Muscle of leg (tissue), 11 donors: ENCODE measurements around the gene ADAM11. TPM values are rescaled to one million over a fixed set of nuclear protein-coding genes. Genes with fewer than 3 reads are reported as not detected.
A peak's percentile ranks its signal among the peaks of the same experiment; 100 is the strongest.

ENCODE experiments used
- DNase-seq: peaks from one replicate; pipeline ENCODE4 v3.0.0; 2013
- H3K27ac ChIP-seq: one replicate; pipeline ENCODE4 v1.5.1; 2013; ENCODE audit warnings: mild to moderate bottlenecking, low read length, control low read depth
- H3K27me3 ChIP-seq: one replicate; pipeline ENCODE4 v1.6.1; 2013; ENCODE audit warnings: low read length; ENCODE audit not compliant: control insufficient read depth, insufficient read depth
- H3K36me3 ChIP-seq: one replicate; pipeline ENCODE4 v1.6.1; 2013; ENCODE audit warnings: low read length; ENCODE audit not compliant: control insufficient read depth, insufficient read depth
- H3K4me1 ChIP-seq: one replicate; pipeline ENCODE4 v1.6.1; 2013; ENCODE audit warnings: low read length; ENCODE audit not compliant: control insufficient read depth, insufficient read depth
- H3K4me3 ChIP-seq: one replicate; pipeline ENCODE4 v1.5.1; 2013; ENCODE audit warnings: low read length, control low read depth
- H3K9me3 ChIP-seq: replicated peaks from 2 replicates; pipeline ENCODE4 v1.6.1; 2013; ENCODE audit warnings: low read depth, low read length; ENCODE audit not compliant: control insufficient read depth
- WGBS: methylation state at CpG from one replicate; pipeline ENCODE4 v1.1.5; 2013; ENCODE audit warnings: missing lambda C conversion rate; ENCODE audit not compliant: insufficient coverage; 5-methylcytosine and 5-hydroxymethylcytosine counted together
- polyA plus RNA-seq, 8 donors: library from polyadenylated mRNA; unstranded; fragments of 120-200 nt; gene quantifications; one replicate each; pipeline versions ENCODE4 v1.2.1 to v1.2.3, GENCODE V29; 2013; ENCODE audit warnings: inconsistent platforms in 1 of 8, low replicate concordance in 1 of 8; ENCODE audit not compliant: insufficient read length in 8 of 8, insufficient read depth in 1 of 8
- total RNA-seq: library from RNA; stranded (reverse); fragments of 120-200 nt; gene quantifications from one replicate; pipeline ENCODE4 v1.2.4, GENCODE V29; 2013

ADAM11 gene
- total and polyA plus RNA-seq, 9 donors, result 1.3 to 4.3 (median 2.3) TPM

GRCh38 chr17:44767493-44767892, 8.7 kb downstream of the ADAM11 start:
- Histone ChIP-seq H3K9me3 (no peaks in the 10 kb centered on the region), H3K4me3 (no peak overlapping the region), H3K4me1 (peaks cover 22% of the 10 kb centered on the region), H3K36me3 (no peaks in the 10 kb centered on the region), H3K27ac (no peak overlapping the region), H3K27me3 (peaks cover 3% of the 10 kb centered on the region)
- 74% methylated on average over 2 of the region's 4 CpGs for WGBS
- DNase-seq, result no peak

GRCh38 chr17:44768505-44769142, 9.8 kb downstream of the ADAM11 start:
- no peak overlapping the region for H3K27ac ChIP-seq
- peaks cover 26% of the 10 kb centered on the region for H3K4me1 ChIP-seq
- no peak overlapping the region for H3K4me3 ChIP-seq
- WGBS, result 74% methylated on average over 8 of the region's 11 CpGs
- H3K27me3 ChIP-seq, result no peaks in the 10 kb centered on the region
- no peaks in the 10 kb centered on the region for H3K36me3 ChIP-seq
- no peak for DNase-seq
- no peaks in the 10 kb centered on the region for H3K9me3 ChIP-seq

GRCh38 chr17:44769230-44769629, 10.4 kb downstream of the ADAM11 start:
- no peaks in the 10 kb centered on the region for H3K9me3 ChIP-seq
- peaks cover 26% of the 10 kb centered on the region for H3K4me1 ChIP-seq
- H3K36me3 ChIP-seq, result no peaks in the 10 kb centered on the region
- no peak overlapping the region for H3K4me3 ChIP-seq
- H3K27me3 ChIP-seq, result peaks cover 2% of the 10 kb centered on the region
- WGBS, result no CpG with 5 or more reads among the region's 6 CpGs
- no peak overlapping the region for H3K27ac ChIP-seq
- peak; percentile 0 for DNase-seq

- no peak for DNase-seq
These were observed 10.9 kb downstream of the ADAM11 start for GRCh38 chr17:44769647-44770084.

GRCh38 chr17:44770166-44770925, 11.6 kb downstream of the ADAM11 start:
- no peak overlapping the region for H3K4me3 ChIP-seq
- H3K36me3 ChIP-seq, result no peaks in the 10 kb centered on the region
- DNase-seq, result no peak
- WGBS, result 30% methylated on average over 2 of the region's 11 CpGs
- peaks cover 36% of the 10 kb centered on the region for H3K4me1 ChIP-seq
- H3K27me3 ChIP-seq, result peaks cover 7% of the 10 kb centered on the region
- H3K27ac ChIP-seq, result no peak overlapping the region
- no peaks in the 10 kb centered on the region for H3K9me3 ChIP-seq

More at GRCh38 chr17:44769647-44770084, 10.9 kb downstream of the ADAM11 start:
- WGBS, result no CpG with 5 or more reads among the region's 15 CpGs
- Histone ChIP-seq H3K4me3 (no peak overlapping the region), H3K9me3 (no peaks in the 10 kb centered on the region), H3K27me3 (peaks cover 7% of the 10 kb centered on the region), H3K27ac (no peak overlapping the region), H3K4me1 (peaks cover 29% of the 10 kb centered on the region), H3K36me3 (no peaks in the 10 kb centered on the region)

GRCh38 chr17:44772308-44773045, 13.7 kb downstream of the ADAM11 start:
- no peak overlapping the region for H3K27ac ChIP-seq
- no peak overlapping the region for H3K4me3 ChIP-seq
- H3K36me3 ChIP-seq, result no peaks in the 10 kb centered on the region
- WGBS, result 56% methylated on average over 13 of the region's 21 CpGs
- no peak for DNase-seq
- H3K4me1 ChIP-seq, result peaks cover 36% of the 10 kb centered on the region
- H3K27me3 ChIP-seq, result peaks cover 12% of the 10 kb centered on the region
- H3K9me3 ChIP-seq, result no peaks in the 10 kb centered on the region

GRCh38 chr17:44773140-44773539, 14.4 kb downstream of the ADAM11 start:
- H3K36me3 ChIP-seq, result no peaks in the 10 kb centered on the region
- WGBS, result 66% methylated on average over 5 of the region's 6 CpGs
- H3K9me3 ChIP-seq, result no peaks in the 10 kb centered on the region
- peaks cover 16% of the 10 kb centered on the region for H3K27me3 ChIP-seq
- no peak overlapping the region for H3K27ac ChIP-seq
- no peak for DNase-seq
- no peak overlapping the region for H3K4me3 ChIP-seq
- peaks cover 36% of the 10 kb centered on the region for H3K4me1 ChIP-seq

- WGBS, result 21% methylated on average over 18 of the region's 42 CpGs
- peak; percentile 86 for DNase-seq
- Histone ChIP-seq H3K4me1 (peaks cover 43% of the 10 kb centered on the region), H3K9me3 (no peaks in the 10 kb centered on the region), H3K27me3 (peaks cover 16% of the 10 kb centered on the region), H3K4me3 (peak overlapping the region; percentile 56), H3K36me3 (no peaks in the 10 kb centered on the region), H3K27ac (peak overlapping the region; percentile 20)
These were observed 15.7 kb downstream of the ADAM11 start for GRCh38 chr17:44774271-44775135.

GRCh38 chr17:44775136-44775837, 16.5 kb downstream of the ADAM11 start:
- Histone ChIP-seq H3K27ac (peak overlapping the region; percentile 20), H3K9me3 (no peaks in the 10 kb centered on the region), H3K4me1 (peaks cover 43% of the 10 kb centered on the region), H3K36me3 (no peaks in the 10 kb centered on the region), H3K27me3 (peaks cover 16% of the 10 kb centered on the region), H3K4me3 (peak overlapping the region; percentile 56)
- WGBS, result 0% methylated on average over 41 of the region's 50 CpGs
- DNase-seq, result peak; percentile 98
